Forelimb muscle (tissue), 1 donor: ENCODE measurements around the gene ADAM33. TPM values are rescaled to one million over a fixed set of nuclear protein-coding genes. Genes with fewer than 3 reads are reported as not detected.

ENCODE experiments used
- DNase-seq: peaks from one replicate; pipeline ENCODE4 v3.0.0-alpha.2; 2013; ENCODE audit warnings: low read depth
- polyA plus RNA-seq: library from polyadenylated mRNA; unstranded; fragments of 120-200 nt; gene quantifications from one replicate; pipeline ENCODE4 v1.2.1, GENCODE V29; 2013; ENCODE audit not compliant: insufficient read length

The ADAM33 gene
- polyA plus RNA-seq, 1 donor = 71.3 TPM

DNA sequence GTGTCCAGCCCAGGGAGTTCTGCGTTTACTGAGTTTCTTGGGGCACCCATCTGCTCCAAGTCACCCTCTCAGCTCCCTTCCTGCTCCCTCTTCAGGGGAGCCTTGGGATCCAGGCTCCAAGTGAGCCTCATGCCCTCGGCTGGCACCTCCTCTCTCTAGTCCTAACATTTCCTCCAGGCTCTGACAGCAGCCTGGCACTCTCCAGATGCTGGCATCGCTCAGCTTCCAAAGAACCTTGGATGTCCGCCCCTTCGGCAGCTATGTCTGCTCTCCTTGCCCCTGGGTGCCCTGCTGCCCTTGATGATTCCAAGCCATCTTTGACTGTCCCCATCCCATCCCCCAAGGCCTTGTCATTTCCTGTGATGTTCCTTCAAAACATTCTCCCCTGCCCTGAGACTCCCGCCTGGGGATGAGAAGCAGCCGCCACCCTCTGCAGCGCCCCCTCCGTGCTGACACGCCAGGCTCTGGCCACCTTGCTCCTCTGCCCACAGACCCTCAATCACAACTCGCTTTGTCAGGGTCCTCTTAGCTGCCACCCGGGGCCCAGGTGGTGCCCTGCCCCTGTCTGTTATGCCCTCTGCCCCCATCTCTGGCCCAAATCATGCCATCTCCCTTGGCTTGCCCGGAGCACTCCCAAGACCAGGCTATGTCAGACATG lies 12.0 kb downstream of the ADAM33 start:
- DNase-seq = no peak

DNA sequence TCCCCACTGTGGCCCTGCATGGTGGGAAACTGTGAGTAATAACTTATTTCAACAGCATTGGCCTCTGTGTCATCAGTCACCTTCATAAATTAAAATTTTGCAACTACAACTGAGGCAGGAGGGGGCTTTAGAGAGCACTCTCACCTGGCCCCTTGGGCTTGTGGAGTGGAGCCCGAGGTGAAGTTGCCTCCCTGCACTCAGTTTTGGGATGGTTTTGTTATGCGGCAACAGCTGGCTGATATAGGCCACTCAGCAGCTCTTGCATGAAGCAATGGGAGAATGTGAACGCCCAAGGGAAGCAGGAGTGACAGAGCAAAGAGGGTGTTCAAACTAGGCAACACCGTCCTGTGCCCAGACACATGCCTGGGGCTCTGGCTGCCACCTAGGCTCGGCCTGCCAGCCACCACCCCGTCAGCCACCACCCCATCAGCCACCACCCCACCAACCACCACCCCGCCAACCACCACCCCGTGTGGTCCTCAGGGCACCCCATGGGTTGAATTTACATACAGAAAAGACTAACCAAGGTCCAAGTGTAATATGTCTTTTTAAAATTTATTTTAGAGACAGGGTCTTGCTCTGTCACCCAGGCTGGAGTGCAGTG lies 14.3 kb downstream of the ADAM33 start:
- DNase-seq = no peak

DNA sequence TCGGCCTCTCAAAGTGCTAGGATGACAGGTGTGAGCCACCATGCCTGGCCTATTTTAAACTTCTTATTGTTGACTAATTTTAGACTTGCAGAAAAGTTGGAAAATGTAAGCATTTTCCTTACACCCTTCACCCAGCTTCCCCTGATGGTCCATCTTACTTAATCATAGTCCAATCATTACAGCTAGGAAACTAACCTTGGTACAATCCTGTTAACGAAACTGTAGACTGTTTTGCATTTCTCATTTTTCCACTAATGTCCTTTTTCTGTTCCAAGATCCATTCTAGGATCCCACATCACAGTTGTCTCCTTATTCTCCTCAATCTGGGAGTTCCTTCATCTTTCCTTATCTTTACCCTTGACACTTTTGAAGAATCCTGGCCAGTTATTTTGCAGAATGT lies 18.0 kb downstream of the ADAM33 start:
- no peak for DNase-seq

- DNase-seq = no peak
Measured at GRCh38 chr20:3663031-3663701, 18.6 kb downstream of the ADAM33 start, which contains the start of gene GFRA4. TSS of gene GFRA4 (minus strand) at chr20:3663399. CDS start at chr20:3663399, 0 bp downstream.

DNA sequence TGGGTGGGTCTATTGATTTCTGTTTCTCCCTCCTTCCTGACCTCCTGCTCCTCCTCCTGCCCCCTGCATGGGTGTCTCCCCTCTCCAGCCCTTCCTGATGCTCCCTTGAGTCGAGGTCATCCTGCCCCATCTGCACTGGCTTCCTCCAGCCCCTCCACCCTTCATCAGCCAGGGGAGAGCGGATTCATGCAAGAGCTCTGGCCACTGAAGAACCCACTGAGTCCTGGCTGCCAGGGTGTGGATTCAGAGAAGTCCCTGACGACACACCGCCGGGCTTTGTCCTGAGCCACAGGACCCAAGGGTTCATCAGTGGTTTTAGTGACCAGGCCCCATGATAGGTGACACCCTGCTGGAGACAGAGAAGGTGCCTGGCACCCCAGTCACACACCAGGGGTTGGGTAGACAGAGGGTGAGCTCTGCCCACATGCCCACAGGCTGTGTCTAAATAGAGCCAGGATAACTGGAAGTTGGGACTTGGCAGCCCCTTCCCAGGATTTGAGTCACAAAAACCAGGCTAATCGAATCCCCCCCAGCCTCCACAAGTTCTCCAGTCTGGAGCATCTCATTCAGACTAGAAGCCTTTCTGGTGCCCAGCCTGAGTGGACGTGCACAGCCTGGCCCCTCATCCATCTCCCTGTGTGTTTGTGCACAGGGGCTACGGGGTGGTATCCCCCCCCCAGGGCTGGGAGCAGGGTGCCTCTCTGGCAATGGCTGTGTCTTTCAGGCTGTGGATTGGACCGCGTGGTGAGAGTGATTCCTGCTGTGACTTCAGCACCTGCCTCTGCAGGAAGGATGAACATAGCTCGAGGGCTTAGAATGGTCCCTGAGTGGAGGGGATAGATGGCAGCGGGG lies 19.8 kb downstream of the ADAM33 start:
- no peak for DNase-seq

- no peak for DNase-seq
Measured at GRCh38 chr20:3661060-3661813, 20.6 kb downstream of the ADAM33 start.

DNA sequence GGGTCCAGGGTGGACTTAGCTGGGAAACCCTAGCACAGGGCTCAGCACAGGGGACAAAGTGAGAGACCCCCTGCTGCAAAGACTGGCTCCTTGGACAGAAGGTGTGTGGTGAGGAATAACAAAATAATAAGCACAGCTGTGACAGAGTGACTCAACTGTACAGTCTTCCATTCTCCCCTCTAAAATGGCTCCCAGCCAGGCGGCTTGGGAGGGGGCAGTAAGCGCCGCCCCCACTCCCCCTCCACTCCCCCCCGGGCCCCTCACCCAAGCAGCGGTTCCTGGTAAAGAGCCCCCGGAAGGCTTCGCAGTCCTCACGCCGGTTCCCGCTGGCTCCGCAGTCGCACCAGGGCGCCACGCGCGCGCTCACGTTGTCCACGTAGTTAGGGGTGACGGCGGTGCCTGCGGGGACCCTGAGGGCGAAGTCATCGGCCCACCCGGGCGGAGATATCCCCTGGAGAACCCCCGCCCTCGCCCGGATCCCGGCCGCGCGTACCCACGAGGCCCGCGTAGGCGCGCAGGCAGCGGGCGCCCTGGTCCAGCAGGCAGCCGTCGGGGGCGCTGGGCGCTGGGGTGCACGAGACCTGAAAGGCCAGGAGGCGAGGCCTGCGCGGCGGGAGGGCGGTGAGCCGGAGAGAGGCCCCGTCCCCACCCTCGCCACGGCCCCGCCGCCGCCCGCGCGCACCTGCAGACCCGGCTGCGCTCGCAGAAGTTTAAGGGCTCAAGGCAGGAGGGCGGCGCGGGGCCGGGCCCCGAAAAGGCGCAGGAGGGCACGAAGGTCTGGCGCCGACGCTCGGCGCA lies 21.3 kb downstream of the ADAM33 start:
- DNase-seq = no peak

DNA sequence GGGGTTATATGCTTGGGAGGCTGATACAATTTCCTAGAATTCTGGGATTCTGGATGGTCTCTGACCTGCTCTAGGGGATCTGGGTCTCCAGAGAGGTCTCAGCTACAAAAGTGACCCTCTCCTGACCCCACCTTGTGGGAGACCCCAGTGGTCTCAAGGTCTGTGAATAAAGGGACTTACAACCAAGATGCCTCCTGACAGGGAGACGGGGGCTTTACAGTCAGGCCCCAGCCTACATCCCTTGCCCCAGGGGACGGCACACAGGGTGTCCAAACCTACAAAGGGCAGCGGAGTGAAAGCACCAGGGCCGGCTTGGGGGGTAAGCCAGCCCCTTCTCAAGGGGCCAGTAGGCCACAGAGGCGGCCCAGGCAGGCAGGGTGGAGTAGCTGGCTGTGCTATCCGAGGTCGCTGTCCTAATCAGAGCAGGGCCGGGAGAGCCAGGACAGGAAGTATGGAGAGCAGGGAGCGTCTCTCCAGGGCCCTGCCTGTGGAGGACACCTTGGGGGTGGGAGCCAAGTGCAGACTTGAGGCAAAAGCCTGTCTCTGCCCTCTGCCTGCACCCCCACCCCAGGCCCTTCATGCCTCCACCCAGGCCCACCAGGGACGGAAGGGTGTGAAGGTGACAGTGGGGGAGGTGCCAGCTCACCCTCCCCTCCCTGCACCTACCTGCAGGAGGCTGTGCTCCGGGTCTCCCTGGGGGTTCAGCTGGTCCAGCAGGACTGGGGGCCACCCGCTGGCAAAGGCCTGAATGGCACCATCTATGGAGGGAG lies 22.1 kb downstream of the ADAM33 start:
- no peak for DNase-seq

DNA sequence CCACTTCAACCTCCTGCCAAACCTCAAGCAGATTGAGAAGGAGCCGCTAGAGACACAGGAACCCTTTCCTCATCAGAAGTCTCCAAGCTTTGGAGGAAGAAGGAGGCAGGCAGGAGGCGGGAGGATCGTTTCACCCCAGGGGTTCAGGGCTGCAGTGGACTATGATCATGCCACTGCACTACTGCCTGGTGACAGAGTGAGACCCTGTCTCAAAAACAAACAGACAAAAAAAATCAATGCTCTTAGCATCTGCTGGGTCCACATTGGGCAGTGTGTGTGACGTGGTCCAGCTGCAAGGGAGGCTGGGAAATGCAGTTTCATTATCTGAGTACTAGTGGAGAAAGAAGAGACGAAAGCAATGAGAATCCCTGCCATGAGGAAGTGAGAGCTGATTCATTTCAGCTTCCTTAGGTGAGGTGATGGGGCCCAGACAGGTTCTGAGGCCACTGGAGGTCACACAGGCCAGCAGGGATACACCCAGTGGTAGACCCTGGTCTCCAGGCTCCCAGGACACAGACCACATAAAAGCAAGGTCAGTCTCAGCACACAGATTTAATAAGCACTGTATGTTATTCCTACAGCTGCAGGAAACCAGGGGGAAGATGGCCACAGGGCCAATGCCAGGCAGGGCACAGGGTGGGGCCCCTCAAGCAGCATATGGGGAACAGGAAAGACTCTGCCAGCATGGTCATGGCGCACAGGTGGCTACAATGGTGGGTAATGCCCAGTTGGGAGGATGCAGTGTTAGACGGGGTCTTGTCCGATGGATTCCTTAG lies 22.9 kb downstream of the ADAM33 start:
- DNase-seq = no peak

- no peak for DNase-seq
Measured at GRCh38 chr20:3658019-3658715, 23.6 kb downstream of the ADAM33 start.

DNA sequence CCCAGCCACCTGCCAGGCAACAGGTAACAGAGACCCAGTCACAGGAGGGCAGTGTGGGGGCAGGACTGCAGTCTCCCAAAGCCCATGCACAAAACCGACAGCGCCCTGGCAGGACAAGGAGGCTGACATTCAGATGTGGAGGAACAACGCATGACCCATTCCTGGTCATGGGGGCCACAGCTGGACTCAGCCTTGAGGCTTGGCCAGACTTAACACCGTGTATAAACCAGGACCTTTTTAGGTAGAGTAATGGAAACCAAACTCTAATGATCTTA lies 26.7 kb downstream of the ADAM33 start:
- DNase-seq = no peak

GRCh38 chr20:3654326-3655130 lies 27.3 kb downstream of the ADAM33 start:
- DNase-seq = no peak

DNA sequence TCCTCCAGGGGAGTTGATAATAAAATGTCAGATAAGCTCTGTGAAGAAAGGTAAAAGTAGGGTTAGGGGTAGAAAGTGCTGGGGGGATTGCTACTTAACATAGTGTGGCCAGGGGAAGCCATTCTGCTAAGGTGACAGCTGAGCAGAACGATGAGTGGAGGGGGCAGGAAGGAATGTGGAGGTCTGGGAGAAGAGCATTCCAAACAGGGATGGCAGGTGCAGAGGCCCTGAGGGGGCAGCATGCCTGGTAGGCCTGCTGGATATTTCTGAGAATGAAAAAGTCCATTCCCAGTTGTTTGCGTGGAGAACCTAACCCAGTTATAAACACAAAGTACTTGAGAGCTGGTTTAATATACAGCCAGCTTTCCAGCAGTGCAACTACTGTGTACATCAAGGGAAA lies 27.9 kb downstream of the ADAM33 start:
- DNase-seq = no peak

GRCh38 chr20:3652676-3653596 lies 28.9 kb downstream of the ADAM33 start:
- no peak for DNase-seq

DNA sequence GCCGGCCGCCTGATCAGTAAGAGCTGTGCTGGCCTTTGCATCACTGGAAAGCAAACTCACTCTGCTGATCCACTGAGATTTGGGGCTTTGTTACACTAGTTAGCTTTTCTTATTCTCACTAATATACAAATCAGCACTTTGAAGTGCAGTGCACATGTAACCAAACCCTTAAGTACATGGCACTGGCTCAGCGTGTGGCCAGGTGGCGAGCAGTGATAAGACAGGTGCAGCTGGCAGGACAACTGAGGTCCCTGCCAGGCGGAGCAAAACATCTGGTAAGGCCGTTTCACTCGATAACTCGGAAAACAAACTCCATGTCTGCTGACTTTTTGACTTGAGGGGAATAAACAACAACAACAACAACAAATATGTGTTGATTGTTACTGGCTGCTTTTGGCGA lies 29.6 kb downstream of the ADAM33 start:
- no peak for DNase-seq

GRCh38 chr20:3651204-3651962 lies 30.4 kb downstream of the ADAM33 start:
- no peak for DNase-seq
